IMR-90 (cell line): ENCODE results near the gene OLFM4. TPM values are rescaled to one million over a fixed set of nuclear protein-coding genes. Genes with fewer than 3 reads are reported as not detected.

Experiments
- ATAC-seq: fragments of 200-7000 bp; cut with Tn5 transposase; 2 replicates; pipeline ENCODE4 v1.9.1; 2020; ENCODE audit warnings: low read depth, mild to moderate bottlenecking, moderate library complexity
- BruUV-seq: library from RNA; stranded (reverse); fragments of 400-500 nt; replicated peaks from 2 replicates; lab custom pipeline; 2021; lab: Mats Ljungman, UMichigan
- CTCF ChIA-PET: fragments of 300-600 bp; formaldehyde crosslinking; extraction: SDS; loops from one replicate; lab custom pipeline; 2021; ENCODE audit warnings: antibody characterized with exemption; lab: Yijun Ruan, JAX
- POLR2A ChIA-PET: fragments of 300-600 bp; sonication (Branson Sonifier 250); formaldehyde crosslinking; loops from one replicate; lab custom pipeline; 2022; ENCODE audit warnings: antibody characterized with exemption; ENCODE audit not compliant: unreplicated experiment; lab: Charles Lee
- DNase-seq: peaks from one replicate; pipeline ENCODE4 v3.0.0; 2013
- H2AFZ ChIP-seq: replicated peaks from 2 replicates; pipeline ENCODE3; 2013; ENCODE audit warnings: low read length, mild to moderate bottlenecking; ENCODE audit not compliant: poor library complexity
- H2AK5ac ChIP-seq: 2 replicates; pipeline ENCODE4 v1.6.1; 2013; ENCODE audit warnings: low read depth, low read length, inconsistent platforms
- H2AK9ac ChIP-seq: replicated peaks from 2 replicates; pipeline ENCODE3; 2013; ENCODE audit warnings: mild to moderate bottlenecking, low read depth, low read length, moderate library complexity; ENCODE audit not compliant: poor library complexity
- H2BK120ac ChIP-seq: 2 replicates; pipeline ENCODE4 v1.6.1; 2013; ENCODE audit warnings: low read depth, low read length, inconsistent platforms
- H2BK15ac ChIP-seq: 3 replicates; pipeline ENCODE4 v1.6.1; 2013; ENCODE audit warnings: low read depth, low read length, inconsistent platforms
- H2BK20ac ChIP-seq: 2 replicates; pipeline ENCODE4 v1.6.1; 2013; ENCODE audit warnings: low read depth, mild to moderate bottlenecking, inconsistent platforms, low read length, moderate library complexity
- H2BK5ac ChIP-seq: 2 replicates; pipeline ENCODE4 v1.6.1; 2013; ENCODE audit warnings: mild to moderate bottlenecking, low read depth, low read length, inconsistent platforms; ENCODE audit not compliant: poor library complexity, severe bottlenecking
- H3K14ac ChIP-seq: replicated peaks from 2 replicates; pipeline ENCODE4 v1.6.1; 2013; ENCODE audit warnings: low read depth, low read length, inconsistent platforms
- H3K18ac ChIP-seq: 2 replicates; pipeline ENCODE4 v1.6.1; 2013; ENCODE audit warnings: low read depth, low read length, control low read depth
- H3K23ac ChIP-seq: 2 replicates; pipeline ENCODE4 v1.6.1; 2013; ENCODE audit warnings: low read depth, low read length, inconsistent platforms
- H3K27ac ChIP-seq: 2 replicates; pipeline ENCODE4 v1.5.1; 2013; ENCODE audit warnings: mild to moderate bottlenecking, control low read depth, low read length; ENCODE audit not compliant: insufficient read depth
- H3K27me3 ChIP-seq: 2 replicates; pipeline ENCODE4 v1.6.1; 2013; ENCODE audit warnings: low read length; ENCODE audit not compliant: control insufficient read depth, insufficient read depth
- H3K36me3 ChIP-seq: 2 replicates; pipeline ENCODE4 v1.6.1; 2013; ENCODE audit warnings: low read length, mixed read lengths; ENCODE audit not compliant: control insufficient read depth, insufficient read depth
- H3K4ac ChIP-seq: 2 replicates; pipeline ENCODE4 v1.6.1; 2013; ENCODE audit warnings: low read depth, low read length, inconsistent platforms
- H3K4me1 ChIP-seq: 2 replicates; pipeline ENCODE4 v1.6.1; 2013; ENCODE audit warnings: low read length, mixed read lengths; ENCODE audit not compliant: control insufficient read depth, insufficient read depth
- H3K4me2 ChIP-seq: 2 replicates; pipeline ENCODE4 v1.6.1; 2013; ENCODE audit warnings: low read depth, mild to moderate bottlenecking, control low read depth, low read length, moderate library complexity
- H3K4me3 ChIP-seq: 2 replicates; pipeline ENCODE4 v1.5.1; 2013; ENCODE audit warnings: low read depth, mild to moderate bottlenecking, control low read depth, low read length, moderate library complexity; ENCODE audit not compliant: insufficient read depth
- H3K56ac ChIP-seq: 2 replicates; pipeline ENCODE4 v1.6.1; 2013; ENCODE audit warnings: low read length, inconsistent platforms; ENCODE audit not compliant: insufficient read depth; ENCODE audit errors: extremely low read depth
- H3K79me1 ChIP-seq, 2 experiments: 2 replicates each; pipeline ENCODE4 v1.6.1; 2013; ENCODE audit warnings: low read length in 2 of 2, inconsistent platforms in 1 of 2, low read depth in 1 of 2
- H3K9ac ChIP-seq: 2 replicates; pipeline ENCODE4 v1.6.1; 2013; ENCODE audit warnings: low read depth, low read length, control low read depth
- H3K9me1 ChIP-seq: 2 replicates; pipeline ENCODE4 v1.6.1; 2013; ENCODE audit warnings: low read length, inconsistent platforms; ENCODE audit not compliant: insufficient read depth
- H3K9me3 ChIP-seq: 2 replicates; pipeline ENCODE4 v1.6.1; 2013; ENCODE audit warnings: low read length; ENCODE audit not compliant: control insufficient read depth, insufficient read depth
- H4K20me1 ChIP-seq: 2 replicates; pipeline ENCODE4 v1.6.1; 2013; ENCODE audit warnings: low read length, inconsistent platforms; ENCODE audit not compliant: insufficient read depth
- H4K5ac ChIP-seq: 2 replicates; pipeline ENCODE4 v1.6.1; 2013; ENCODE audit warnings: mild to moderate bottlenecking, low read depth, low read length, control low read depth
- H4K8ac ChIP-seq, 2 experiments: 2 replicates each; pipeline ENCODE4 v1.6.1; 2013; ENCODE audit warnings: low read depth in 2 of 2, low read length in 2 of 2, control low read depth in 1 of 2, inconsistent platforms in 1 of 2
- H4K91ac ChIP-seq: 2 replicates; pipeline ENCODE4 v1.6.1; 2013; ENCODE audit warnings: low read depth, low read length, inconsistent platforms; ENCODE audit not compliant: insufficient read depth
- FOS ChIP-seq: fragments of 150-350 bp; IDR thresholded peaks from 2 replicates; pipeline ENCODE4 v1.6.1; 2016; ENCODE audit warnings: low read depth, low read length
- MAZ ChIP-seq: IDR thresholded peaks from 2 replicates; pipeline ENCODE4 v1.6.1; 2012; ENCODE audit warnings: low read depth, mild to moderate bottlenecking, low read length, improper control_type of control experiment, moderate library complexity, borderline replicate concordance
- POLR2A ChIP-seq: IDR thresholded peaks from 2 replicates; pipeline ENCODE4 v1.6.1; 2012; ENCODE audit warnings: mild to moderate bottlenecking, low read depth, low read length
- RAD21 ChIP-seq: IDR thresholded peaks from 2 replicates; pipeline ENCODE4 v1.6.1; 2012; ENCODE audit warnings: low read length, improper control_type of control experiment
- RFX5 ChIP-seq: IDR thresholded peaks from 2 replicates; pipeline ENCODE4 v1.8.0; 2012; ENCODE audit warnings: low read depth, mild to moderate bottlenecking, low read length, moderate library complexity
- WGBS, 2 experiments: methylation state at CpG; one replicate each; pipeline versions ENCODE4 v1.1.5 to v1.1.7; 2013; ENCODE audit warnings: missing lambda C conversion rate in 2 of 2; ENCODE audit not compliant: insufficient read length in 1 of 2; ENCODE audit errors: extremely low coverage in 2 of 2; 5-methylcytosine and 5-hydroxymethylcytosine counted together
- dilution Hi-C: fragments of 300-500 bp; cut with HindIII; formaldehyde crosslinking; loops from one replicate; pipeline ENCODE4 v1.14.3; 2018; ENCODE audit warnings: low sequenced_read_pairs; ENCODE audit not compliant: unreplicated experiment
- in situ Hi-C: fragments of 300-500 bp; cut with MboI; formaldehyde crosslinking; loops from 3 replicates; pipeline ENCODE4 v1.14.3; 2019; ENCODE audit warnings: low sequenced_read_pairs, inconsistent platforms, mixed read lengths
- intact Hi-C: fragments of 100-400 bp; cut with micrococcal nuclease; formaldehyde crosslinking; loops from 2 replicates; pipeline ENCODE4 v1.10.0; 2022
- polyA plus RNA-seq, 3 experiments: library from polyadenylated mRNA; depleted of rRNA; stranded (reverse); fragments of >200 nt; gene quantifications; 2 replicates each; pipeline ENCODE4 v1.2.3, GENCODE V29; 2012; ENCODE audit warnings: low replicate concordance in 1 of 3
- total RNA-seq: library from RNA; depleted of rRNA; stranded (reverse); fragments of >200 nt; gene quantifications from 2 replicates; pipeline ENCODE4 v1.2.3, GENCODE V29; 2012
- TF ChIP-seq, protein P1 (sequence below): fragments of 150-350 bp; IDR thresholded peaks from 2 replicates; pipeline ENCODE4 v1.6.1; 2017; ENCODE audit warnings: mild to moderate bottlenecking, antibody characterized with exemption, low read length, low read depth

OLFM4 gene
- total and polyA plus RNA-seq, 2 of the 4 experiments (the other 2 are of a cell fraction): not detected

DNA sequence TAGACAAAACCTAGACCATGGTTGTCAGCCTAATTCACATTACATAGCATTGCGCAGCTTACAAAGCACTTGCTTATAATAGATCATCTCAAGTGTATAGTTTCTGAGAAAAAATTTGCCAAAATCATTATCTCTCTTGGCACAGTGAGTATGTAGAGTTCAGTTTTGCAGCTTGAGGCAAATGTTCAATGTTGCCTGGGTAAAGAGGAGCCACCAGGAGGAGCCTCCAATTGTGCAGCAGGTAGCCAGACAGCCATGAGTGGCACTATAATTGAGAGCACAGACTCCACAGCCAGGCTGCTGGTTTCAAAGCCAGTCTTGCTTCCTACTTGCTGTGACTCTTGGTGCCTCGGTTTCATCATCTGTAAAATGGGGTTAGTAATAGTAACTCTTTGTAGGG lies 24.0 kb upstream of the OLFM4 start:
- TF ChIP-seq, protein P1, sequence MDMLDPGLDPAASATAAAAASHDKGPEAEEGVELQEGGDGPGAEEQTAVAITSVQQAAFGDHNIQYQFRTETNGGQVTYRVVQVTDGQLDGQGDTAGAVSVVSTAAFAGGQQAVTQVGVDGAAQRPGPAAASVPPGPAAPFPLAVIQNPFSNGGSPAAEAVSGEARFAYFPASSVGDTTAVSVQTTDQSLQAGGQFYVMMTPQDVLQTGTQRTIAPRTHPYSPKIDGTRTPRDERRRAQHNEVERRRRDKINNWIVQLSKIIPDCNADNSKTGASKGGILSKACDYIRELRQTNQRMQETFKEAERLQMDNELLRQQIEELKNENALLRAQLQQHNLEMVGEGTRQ: no peak
- TF ChIP-seq RAD21: no peak
- no peak for TF ChIP-seq POLR2A
- no peak for TF ChIP-seq FOS
- TF ChIP-seq MAZ: no peak
- TF ChIP-seq RFX5: no peak
- H4K5ac ChIP-seq: no peak overlapping the region
- no peak for ATAC-seq
- H2AK5ac ChIP-seq: no peak overlapping the region
- dilution Hi-C loops (no loop called here), in situ Hi-C loops (no loop called here), intact Hi-C loops (no loop called here)
- no peak overlapping the region for H2AFZ ChIP-seq
- H2BK20ac ChIP-seq: no peak overlapping the region
- DNase-seq: no peak
- H3K9ac ChIP-seq: no peak overlapping the region
- no peaks in the 10 kb centered on the region for H4K20me1 ChIP-seq
- H4K91ac ChIP-seq: no peak overlapping the region
- H3K23ac ChIP-seq: no peak overlapping the region
- no peak overlapping the region for H3K18ac ChIP-seq
- BruUV-seq: no TSS peak
- POLR2A ChIA-PET: no interaction called here
- no peak overlapping the region for H2BK15ac ChIP-seq
- no peaks in the 10 kb centered on the region for H3K27me3 ChIP-seq
- H4K8ac ChIP-seq: no peak overlapping the region
- CTCF ChIA-PET: no interaction called here
- H3K4me3 ChIP-seq: no peak overlapping the region
- no peak overlapping the region for H3K4me2 ChIP-seq
- no peak overlapping the region for H3K14ac ChIP-seq
- no peak overlapping the region for H2AK9ac ChIP-seq
- no peaks in the 10 kb centered on the region for H3K9me1 ChIP-seq
- H3K56ac ChIP-seq: no peak overlapping the region
- H2BK5ac ChIP-seq: no peak overlapping the region
- no peak overlapping the region for H2BK120ac ChIP-seq
- H3K4me1 ChIP-seq: no peaks in the 10 kb centered on the region
- H3K27ac ChIP-seq: no peak overlapping the region
- H3K4ac ChIP-seq: no peak overlapping the region
- no peaks in the 10 kb centered on the region for H3K36me3 ChIP-seq
- H3K79me1 ChIP-seq: no peaks in the 10 kb centered on the region
- peaks cover 3% of the 10 kb centered on the region; the same call in 1 of the 2 replicates for H3K9me3 ChIP-seq
- no CpG with 5 or more reads among the region's 2 CpGs for WGBS, 2 experiments
